Endothelial cell of umbilical vein (primary cell): Measurements from ENCODE around the gene CKS1B. TPM values are rescaled to one million over a fixed set of nuclear protein-coding genes. Genes with fewer than 3 reads are reported as not detected.

Experiments used
- BruUV-seq: library from RNA; stranded (reverse); fragments of 400-500 nt; replicated peaks from 2 replicates; lab custom pipeline; 2021; lab: Mats Ljungman, UMichigan
- CTCF ChIA-PET: fragments of 300-600, 350-600 bp; sonication (Branson Sonifier 250); formaldehyde crosslinking; loops from one replicate; lab custom pipeline; 2021; ENCODE audit warnings: antibody characterized with exemption, inconsistent platforms; lab: Charles Lee
- POLR2A ChIA-PET: fragments of 300-600, 350-600 bp; sonication (Branson Sonifier 250); formaldehyde crosslinking; loops from one replicate; lab custom pipeline; 2021; ENCODE audit warnings: antibody characterized with exemption, inconsistent platforms; lab: Charles Lee
- DNase-seq: peaks from one replicate; pipeline ENCODE4 v3.0.0-alpha.2; 2011; ENCODE audit warnings: low read depth, low spot score
- FAIRE-seq: peaks from 2 replicates; lab custom pipeline; 2011; peaks lifted over from hg19 to GRCh38; lab: Jason Lieb, UNC
- H2AFZ ChIP-seq: 2 replicates; pipeline ENCODE4 v1.6.0; 2012; ENCODE audit warnings: low read depth, low read length, control low read depth, inconsistent platforms
- H3K27ac ChIP-seq: 2 replicates; pipeline ENCODE4 v1.5.1; 2011; ENCODE audit warnings: low read depth, mild to moderate bottlenecking, control low read depth, low read length, moderate library complexity; ENCODE audit not compliant: insufficient read depth
- H3K27me3 ChIP-seq, 2 experiments: 2 replicates each; pipeline versions ENCODE4 v1.6.0 to v1.6.1; 2011; ENCODE audit warnings: low read length in 2 of 2, mixed read lengths in 1 of 2; ENCODE audit not compliant: control insufficient read depth in 2 of 2, insufficient read depth in 2 of 2
- H3K36me3 ChIP-seq, 2 experiments: 2 replicates in 1 of 2; 3 replicates in 1 of 2; pipeline ENCODE4 v1.5.1; 2011; ENCODE audit warnings: low read length in 2 of 2, mild to moderate bottlenecking in 1 of 2, moderate library complexity in 1 of 2; ENCODE audit not compliant: control insufficient read depth in 2 of 2, insufficient read depth in 2 of 2; ENCODE audit errors: extremely low read depth in 1 of 2
- H3K4me1 ChIP-seq: 3 replicates; pipeline ENCODE4 v1.5.1; 2011; ENCODE audit warnings: mild to moderate bottlenecking, low read length; ENCODE audit not compliant: control insufficient read depth, insufficient read depth; ENCODE audit errors: extremely low read depth
- H3K4me2 ChIP-seq: 2 replicates; pipeline ENCODE4 v1.6.1; 2011; ENCODE audit warnings: low read length, control low read depth, mixed read lengths; ENCODE audit not compliant: insufficient read depth
- H3K4me3 ChIP-seq, 3 experiments: fragments of 200-600 bp in 1 of 3; sonication (generic), shearing (Covaris generic) in 1 of 3; replicated peaks in 1 of 3; 2 replicates each; pipeline ENCODE4 v1.5.1; 2011 to 2016; ENCODE audit warnings: control low read depth in 3 of 3, low read length in 3 of 3, mild to moderate bottlenecking in 2 of 3, inconsistent platforms in 1 of 3, low read depth in 1 of 3, moderate library complexity in 1 of 3; ENCODE audit not compliant: insufficient read depth in 1 of 3
- H3K79me2 ChIP-seq: 2 replicates; pipeline ENCODE4 v1.6.0; 2012; ENCODE audit warnings: low read length, inconsistent platforms; ENCODE audit not compliant: control insufficient read depth, insufficient read depth
- H3K9ac ChIP-seq: replicated peaks from 2 replicates; pipeline ENCODE3; 2011; ENCODE audit warnings: low read length, control low read depth; ENCODE audit not compliant: insufficient read depth; ENCODE audit errors: extremely low read depth
- H3K9me1 ChIP-seq: replicated peaks from 3 replicates; pipeline ENCODE4 v1.6.0; 2011; ENCODE audit warnings: mild to moderate bottlenecking, low read length; ENCODE audit not compliant: control insufficient read depth, insufficient read depth; ENCODE audit errors: extremely low read depth
- H3K9me3 ChIP-seq: replicated peaks from 2 replicates; pipeline ENCODE4 v1.5.1; 2012; ENCODE audit warnings: low read length, inconsistent platforms; ENCODE audit not compliant: control insufficient read depth, insufficient read depth
- H4K20me1 ChIP-seq: replicated peaks from 2 replicates; pipeline ENCODE3; 2011; ENCODE audit warnings: mild to moderate bottlenecking, low read length; ENCODE audit not compliant: control insufficient read depth, insufficient read depth; ENCODE audit errors: extremely low read depth
- CTCF ChIP-seq, 2 donors: IDR thresholded peaks; 1 replicate in 1 of 2; 2 replicates in 1 of 2; pipeline ENCODE4 v1.5.1; 2011; ENCODE audit warnings: low read length in 2 of 2, mild to moderate bottlenecking in 2 of 2, moderate library complexity in 2 of 2, control low read depth in 1 of 2, inconsistent platforms in 1 of 2, low read depth in 1 of 2; ENCODE audit not compliant: insufficient read depth in 1 of 2; ENCODE audit errors: extremely low read depth in 1 of 2
- EZH2 ChIP-seq: IDR thresholded peaks from 2 replicates; pipeline ENCODE4 v1.6.1; 2012; ENCODE audit warnings: borderline replicate concordance, low read depth, mild to moderate bottlenecking, moderate library complexity, low read length, inconsistent platforms; ENCODE audit not compliant: severe bottlenecking
- FOS ChIP-seq: IDR thresholded peaks from 2 replicates; pipeline ENCODE4 v1.6.1; 2011; ENCODE audit warnings: mild to moderate bottlenecking, low read length, moderate library complexity, borderline replicate concordance; ENCODE audit not compliant: insufficient read depth
- GATA2 ChIP-seq: IDR thresholded peaks from 2 replicates; pipeline ENCODE4 v1.7.0; 2011; ENCODE audit warnings: low read depth, mild to moderate bottlenecking, moderate library complexity, mixed read lengths, low read length; ENCODE audit not compliant: insufficient read length, insufficient read depth
- JUN ChIP-seq: IDR thresholded peaks from 2 replicates; pipeline ENCODE4 v1.6.1; 2011; ENCODE audit warnings: borderline replicate concordance, low read depth; ENCODE audit not compliant: insufficient read length, insufficient read depth
- MAX ChIP-seq: IDR thresholded peaks from 2 replicates; pipeline ENCODE4 v1.6.1; 2011; ENCODE audit not compliant: insufficient read depth, insufficient read length
- MYC ChIP-seq: IDR thresholded peaks from one replicate; pipeline ENCODE4 v1.6.1; 2011; ENCODE audit warnings: mild to moderate bottlenecking, low read depth, low read length
- POLR2A ChIP-seq: IDR thresholded peaks from 2 replicates; pipeline ENCODE4 v1.6.1; 2012; ENCODE audit warnings: low read depth, mild to moderate bottlenecking, control low read depth, low read length
- POLR2AphosphoS5 ChIP-seq: IDR thresholded peaks from 2 replicates; pipeline ENCODE4 v1.6.1; 2012; ENCODE audit warnings: low read depth, mild to moderate bottlenecking, control low read depth, low read length, moderate library complexity; ENCODE audit not compliant: insufficient read depth
- dilution Hi-C: fragments of 300-500 bp; cut with MboI; formaldehyde crosslinking; loops from one replicate; pipeline ENCODE4 v1.15.0; 2019; ENCODE audit warnings: low sequenced_read_pairs; ENCODE audit not compliant: extremely low pct_ligation_motif_present
- intact Hi-C: fragments of 100-400 bp; cut with micrococcal nuclease; formaldehyde crosslinking; loops from one replicate; pipeline ENCODE4 v1.10.0; 2022
- polyA plus RNA-seq, 4 experiments: library from polyadenylated mRNA; depleted of rRNA in 3 of 4; stranded (reverse) in 3 of 4; unstranded in 1 of 4; fragments of >200 nt; gene quantifications; 2 replicates each; pipeline versions ENCODE4 v1.2.1 to v1.2.3, GENCODE V29; 2011 to 2012; ENCODE audit warnings: missing spikeins in 1 of 4
- total RNA-seq: library from RNA; stranded (reverse); gene quantifications from 2 replicates; pipeline ENCODE4 v1.2.3, GENCODE V29; 2021

The CKS1B gene
- total and polyA plus RNA-seq, 2 donors (not counting 3 experiments of a cell fraction or from before 2014, with no cell fraction given), result 126 to 280 TPM

- dilution Hi-C loops, result no loop called here
- no peak for FAIRE-seq
- Histone ChIP-seq H4K20me1 (no peaks in the 10 kb centered on the region), H3K4me2 (no peak overlapping the region), H3K9me3 (no peaks in the 10 kb centered on the region), H3K4me3 (no peak overlapping the region), H3K9me1 (no peaks in the 10 kb centered on the region), H3K4me1 (peaks cover 54% of the 10 kb centered on the region), H3K27me3 (no peaks in the 10 kb centered on the region), H3K79me2 (peaks cover 59% of the 10 kb centered on the region), H3K9ac (no peak overlapping the region), H3K36me3 (peaks cover 19 to 39% of the 10 kb centered on the region in 2 experiments), H2AFZ (no peak overlapping the region), H3K27ac (no peak overlapping the region)
- DNase-seq, result no peak
- ChIA-PET CTCF (interaction anchor here (1.9 to 2.2 kb wide), 3 partner anchors 27 to 51 kb away, joined by 5 to 8 read pairs (median 7); partner anchors contain the start of gene LENEP), POLR2A (interaction anchor here (1.9 kb wide), 1 partner anchor 10 kb away, joined by 4 read pairs; the partner anchor contains the start of gene PBXIP1)
- intact Hi-C loops, result no loop called here
- no TSS peak for BruUV-seq
- no peak for TF ChIP-seq JUN
- TF ChIP-seq FOS, result no peak
- no peak for TF ChIP-seq EZH2
- TF ChIP-seq MYC, result no peak
- no peak for TF ChIP-seq CTCF (IDR thresholded peaks at IDR 0.05; ENCODE audit: extremely low read depth in 1 of 2, insufficient read depth in 1 of 2, low read depth in 1 of 2, low read length in 2 of 2)
- no peak for TF ChIP-seq POLR2AphosphoS5
- no peak for TF ChIP-seq POLR2A
- TF ChIP-seq GATA2, result no peak
- no peak for TF ChIP-seq MAX
Measured at GRCh38 chr1:154966111-154966510, 8.4 kb upstream of the CKS1B start.
